Cerebellar cortex (tissue), 1 donor: Measurements from ENCODE around the gene ZNF318.
"Not testable (repeated sequence)": the region's sequence is repeated elsewhere in the genome, so short reads cannot be mapped to it uniquely, and the experiment has no call there.

Source experiments
- DNase-seq: peaks from one replicate; pipeline ENCODE4 v3.0.0-alpha.2; 2015; ENCODE audit warnings: low spot score

ZNF318 gene, protein sequence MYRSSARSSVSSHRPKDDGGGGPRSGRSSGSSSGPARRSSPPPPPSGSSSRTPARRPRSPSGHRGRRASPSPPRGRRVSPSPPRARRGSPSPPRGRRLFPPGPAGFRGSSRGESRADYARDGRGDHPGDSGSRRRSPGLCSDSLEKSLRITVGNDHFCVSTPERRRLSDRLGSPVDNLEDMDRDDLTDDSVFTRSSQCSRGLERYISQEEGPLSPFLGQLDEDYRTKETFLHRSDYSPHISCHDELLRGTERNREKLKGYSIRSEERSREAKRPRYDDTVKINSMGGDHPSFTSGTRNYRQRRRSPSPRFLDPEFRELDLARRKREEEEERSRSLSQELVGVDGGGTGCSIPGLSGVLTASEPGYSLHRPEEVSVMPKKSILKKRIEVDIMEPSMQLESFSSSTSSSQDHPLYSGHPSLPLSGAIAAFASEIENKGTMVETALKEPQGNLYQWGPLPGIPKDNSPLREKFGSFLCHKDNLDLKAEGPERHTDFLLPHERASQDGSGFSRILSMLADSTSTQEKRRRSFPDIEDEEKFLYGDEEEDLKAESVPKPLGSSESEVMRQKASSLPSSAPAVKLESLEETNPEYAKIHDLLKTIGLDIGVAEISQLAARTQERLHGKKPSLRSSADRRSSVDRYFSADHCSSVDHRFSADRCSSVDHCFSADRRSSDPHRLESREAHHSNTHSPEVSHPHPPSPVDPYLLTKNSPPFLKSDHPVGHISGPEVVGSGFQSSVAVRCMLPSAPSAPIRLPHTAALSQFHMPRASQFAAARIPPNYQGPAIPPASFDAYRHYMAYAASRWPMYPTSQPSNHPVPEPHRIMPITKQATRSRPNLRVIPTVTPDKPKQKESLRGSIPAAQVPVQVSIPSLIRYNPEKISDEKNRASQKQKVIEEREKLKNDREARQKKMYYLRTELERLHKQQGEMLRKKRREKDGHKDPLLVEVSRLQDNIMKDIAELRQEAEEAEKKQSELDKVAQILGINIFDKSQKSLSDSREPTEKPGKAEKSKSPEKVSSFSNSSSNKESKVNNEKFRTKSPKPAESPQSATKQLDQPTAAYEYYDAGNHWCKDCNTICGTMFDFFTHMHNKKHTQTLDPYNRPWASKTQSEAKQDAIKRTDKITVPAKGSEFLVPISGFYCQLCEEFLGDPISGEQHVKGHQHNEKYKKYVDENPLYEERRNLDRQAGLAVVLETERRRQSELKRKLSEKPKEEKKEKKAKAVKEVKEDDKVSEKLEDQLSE (N-terminal part only)

DNA sequence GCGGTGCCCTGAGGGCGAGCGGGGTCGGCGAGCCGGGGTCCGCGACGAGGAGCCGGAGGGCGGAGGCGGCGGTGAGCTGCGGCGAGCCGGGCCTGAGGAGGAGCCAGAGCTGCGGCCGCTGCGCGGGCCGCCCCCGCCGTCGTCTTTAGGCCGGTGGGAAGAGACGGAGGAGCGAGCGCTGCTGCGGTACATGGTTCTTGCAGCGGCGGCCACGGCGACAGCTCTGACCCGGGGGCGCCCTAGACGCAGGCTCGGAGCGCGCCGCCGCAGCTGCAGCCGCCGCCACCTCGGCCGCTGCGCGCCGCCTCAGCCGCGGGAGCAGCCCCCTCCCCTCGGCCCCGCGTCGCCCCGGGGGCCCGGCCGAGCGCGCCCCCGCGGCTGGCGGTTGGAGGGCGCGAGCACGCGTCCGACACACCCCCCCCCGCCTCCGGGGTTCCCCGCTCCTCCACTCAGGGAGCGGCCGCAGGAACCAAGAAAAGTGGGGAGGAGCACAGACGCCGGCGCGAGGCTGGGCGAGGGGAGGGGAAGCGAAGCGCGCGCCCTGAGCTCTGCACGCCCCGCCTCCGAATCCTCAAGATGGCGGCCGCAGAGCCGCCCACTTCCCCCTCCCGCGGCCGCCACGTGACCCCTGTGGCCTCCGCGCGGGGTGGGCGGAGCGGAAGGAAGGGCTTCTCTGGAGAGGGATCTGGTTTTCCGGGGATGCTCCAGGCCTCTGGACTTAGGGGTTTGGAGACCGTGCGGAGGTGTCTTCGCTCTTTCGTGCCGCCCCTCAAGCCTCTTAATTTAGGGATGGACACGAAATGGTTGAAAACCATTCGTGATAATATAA is at the start of gene ZNF318:
ZNF318 (minus strand) TSS at position 474 of the 829 bp plus-strand sequence; CDS start at position 192, 282 bp downstream.
- peak; percentile 97 for DNase-seq

DNA sequence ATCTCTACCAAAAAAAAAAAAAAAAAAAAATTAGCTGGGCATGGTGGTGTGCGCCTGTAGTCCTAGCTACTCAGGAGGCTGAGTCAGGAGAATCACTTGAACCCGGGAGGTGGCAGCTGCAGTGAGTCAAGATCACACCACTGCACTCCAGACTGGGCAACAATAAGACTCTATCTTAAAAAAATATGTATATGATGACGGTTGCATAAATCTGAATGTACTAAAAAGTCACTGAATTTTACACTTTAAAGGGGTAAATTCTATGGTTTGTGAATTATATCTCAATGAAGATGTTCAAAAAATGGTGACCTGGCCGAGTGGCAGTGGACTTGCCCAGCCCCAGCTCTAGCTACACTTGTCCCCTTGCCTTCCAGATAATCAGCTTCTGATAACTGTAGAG is 47.5 kb upstream of the ZNF318 start:
- no peak for DNase-seq

DNA sequence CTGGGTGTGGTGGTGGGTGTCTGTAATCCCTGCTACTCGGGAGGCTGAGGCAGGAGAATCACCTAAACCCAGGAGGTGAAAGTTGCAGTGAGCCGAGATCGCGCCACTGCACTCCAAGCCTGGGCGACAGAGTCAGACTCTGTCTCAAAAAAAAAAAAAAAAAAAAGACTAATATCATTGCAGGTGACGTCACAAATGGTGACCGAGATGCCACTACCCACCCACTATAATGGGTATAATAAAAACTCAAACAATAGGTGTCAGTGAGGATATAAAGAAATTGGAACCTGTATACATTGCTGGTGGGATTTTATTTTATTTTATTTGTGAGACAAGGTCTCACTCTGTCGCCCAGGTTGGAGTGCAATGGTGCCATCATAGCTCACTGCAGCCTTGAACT is 45.8 kb upstream of the ZNF318 start:
- not testable (repeated sequence) for DNase-seq

DNA sequence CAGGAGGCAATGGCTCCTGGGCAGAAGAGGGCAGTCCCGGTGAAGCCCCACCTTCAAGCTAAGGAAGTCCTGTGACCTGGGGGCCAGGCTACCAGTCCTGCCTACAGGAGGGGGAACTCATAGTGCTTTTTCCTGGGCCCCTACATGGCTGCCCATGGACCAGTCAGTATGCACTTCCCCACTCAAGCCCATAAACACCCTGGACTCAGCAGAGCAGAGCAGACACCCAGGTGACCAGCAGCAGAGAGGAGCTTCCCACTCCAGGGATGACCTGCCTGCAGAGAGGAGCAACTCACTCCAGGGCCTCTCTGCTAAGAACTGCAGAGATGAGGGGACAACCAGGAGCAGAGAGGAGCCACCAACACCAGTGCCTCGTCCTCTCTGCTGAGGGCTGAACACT is 43.6 kb upstream of the ZNF318 start:
- DNase-seq: no peak

DNA sequence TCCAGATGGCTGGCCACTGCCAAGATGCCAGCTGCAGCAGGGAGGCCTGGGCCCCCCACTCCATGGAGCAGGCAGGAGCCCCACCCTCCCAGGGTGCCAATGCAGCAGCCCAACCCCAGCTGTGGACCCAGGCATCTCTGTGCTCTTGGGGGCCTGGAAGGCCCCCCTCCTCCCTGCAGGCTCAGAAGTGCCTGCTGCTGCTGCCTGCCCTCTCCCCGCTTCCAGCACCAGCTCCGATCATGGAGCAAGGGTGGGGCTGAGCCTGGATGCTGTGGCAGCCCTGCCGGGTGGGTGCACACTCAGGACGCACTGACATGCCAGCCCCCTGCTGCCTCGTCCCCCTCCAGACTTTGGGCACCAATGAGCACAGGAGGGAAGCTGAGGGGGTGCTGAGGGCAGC is 43.1 kb upstream of the ZNF318 start:
- DNase-seq: no peak

DNA sequence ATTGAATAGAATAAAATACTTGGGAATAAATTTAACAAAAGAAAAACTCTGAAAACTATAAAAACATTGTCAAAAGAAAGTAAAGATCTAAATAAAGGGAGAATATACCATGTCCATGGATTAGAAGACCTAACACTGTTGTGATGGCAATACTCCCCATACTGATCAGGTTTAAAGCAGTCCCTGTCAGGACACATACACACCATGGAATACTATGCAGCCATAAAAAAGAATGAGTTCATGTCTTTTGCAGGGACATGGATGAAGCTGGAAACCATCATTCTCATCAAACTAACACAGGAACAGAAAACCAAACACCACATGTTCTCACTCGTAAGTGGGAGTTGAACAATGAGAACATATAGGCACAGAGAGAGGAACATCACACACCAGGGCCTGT is 41.3 kb upstream of the ZNF318 start:
- not testable (repeated sequence) for DNase-seq

DNA sequence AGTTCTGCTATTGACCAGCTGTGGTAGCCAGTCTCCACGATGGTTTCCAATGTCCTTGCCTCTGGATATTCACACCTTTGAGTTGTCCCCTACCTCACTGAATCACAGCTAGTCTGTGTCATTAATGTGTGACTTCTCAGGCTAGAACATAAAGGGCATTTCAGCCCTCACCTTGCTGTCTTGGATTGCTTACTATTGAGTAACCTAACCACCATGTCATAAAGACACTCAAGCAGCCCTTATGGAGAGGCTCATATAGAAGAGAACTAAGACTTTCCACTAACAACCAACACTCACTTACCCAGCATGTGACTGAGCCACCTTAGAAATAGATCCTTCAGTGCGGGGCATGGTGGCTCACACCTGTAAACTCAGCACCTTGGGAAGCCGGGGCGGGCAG is 38.8 kb upstream of the ZNF318 start:
- DNase-seq: no peak

DNA sequence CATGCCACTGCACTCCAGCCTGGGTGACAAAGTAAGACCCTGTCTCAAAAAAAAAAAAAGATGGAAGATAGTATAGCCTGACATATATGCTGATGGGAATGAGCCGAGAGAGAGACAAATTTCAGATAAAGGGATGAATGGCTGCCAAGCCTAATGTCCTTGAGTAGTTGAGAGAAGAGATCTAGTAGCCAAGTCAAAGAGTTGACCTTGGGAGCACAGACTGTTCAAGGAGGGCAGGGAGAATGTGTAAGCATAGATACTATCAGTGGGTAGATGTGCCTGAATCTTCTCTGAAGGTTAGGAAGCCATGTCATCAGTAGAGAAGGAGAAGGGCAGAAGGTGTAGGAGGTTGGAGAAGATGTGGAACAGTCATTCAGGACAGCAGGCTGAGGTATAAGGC is 37.8 kb upstream of the ZNF318 start:
- no peak for DNase-seq

DNA sequence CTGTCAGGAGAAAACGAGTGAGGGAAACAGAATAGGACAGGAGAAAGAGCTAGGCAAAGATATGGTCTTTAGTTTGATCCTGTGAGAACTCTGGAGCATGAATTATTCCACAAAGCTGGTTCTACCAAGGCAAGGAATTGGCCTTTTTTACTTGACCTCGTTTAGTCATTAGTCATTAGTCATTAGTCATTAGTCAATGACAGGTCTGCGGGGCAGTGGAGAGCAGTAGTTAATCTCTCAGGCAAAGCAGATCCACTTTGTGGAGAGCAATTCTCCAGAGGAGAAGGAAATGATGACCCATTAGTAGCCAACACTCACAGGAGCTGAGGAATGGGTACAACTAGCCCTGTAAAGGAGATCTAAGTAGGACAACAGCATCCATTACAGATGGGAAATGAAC is 35.9 kb upstream of the ZNF318 start:
- no peak for DNase-seq

DNA sequence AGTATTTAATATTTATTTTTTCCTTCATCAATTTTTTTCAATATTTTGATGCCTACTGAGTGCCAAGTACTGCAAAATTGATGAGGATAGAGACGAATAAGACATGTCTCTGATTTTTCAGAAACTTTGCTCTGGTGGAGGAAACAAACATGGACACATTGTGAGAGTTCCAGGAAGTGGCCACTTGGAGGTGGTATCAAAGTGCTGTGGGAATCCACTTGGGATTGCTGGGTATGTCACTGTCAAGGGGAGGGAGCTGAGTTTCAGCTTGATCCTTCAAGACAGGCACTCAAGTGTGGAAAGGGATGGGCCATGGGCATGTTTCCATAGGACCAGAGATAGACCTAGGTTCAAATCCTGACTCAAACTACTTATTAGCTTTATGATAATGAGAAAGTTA is 33.4 kb upstream of the ZNF318 start:
- no peak for DNase-seq

DNA sequence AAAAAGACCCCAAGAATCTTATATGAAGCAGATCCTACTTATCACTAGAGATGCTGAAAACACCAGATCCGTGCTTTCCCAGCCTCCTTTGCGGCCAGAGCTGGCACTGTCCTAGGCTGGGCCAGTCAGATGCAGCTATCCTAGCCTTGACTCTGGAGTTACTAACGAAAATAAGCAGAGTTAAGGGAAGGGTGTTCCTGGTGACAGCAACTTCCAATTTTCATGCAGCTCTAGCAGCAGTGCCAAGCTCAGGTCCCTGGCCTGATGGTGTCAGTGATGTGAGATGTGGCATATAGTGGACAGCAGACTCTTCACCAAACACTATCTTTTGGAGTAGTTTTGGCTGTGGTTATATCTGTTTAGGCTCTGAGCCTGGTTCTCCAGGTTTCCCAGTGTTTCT is 32.3 kb upstream of the ZNF318 start:
- DNase-seq: no peak

DNA sequence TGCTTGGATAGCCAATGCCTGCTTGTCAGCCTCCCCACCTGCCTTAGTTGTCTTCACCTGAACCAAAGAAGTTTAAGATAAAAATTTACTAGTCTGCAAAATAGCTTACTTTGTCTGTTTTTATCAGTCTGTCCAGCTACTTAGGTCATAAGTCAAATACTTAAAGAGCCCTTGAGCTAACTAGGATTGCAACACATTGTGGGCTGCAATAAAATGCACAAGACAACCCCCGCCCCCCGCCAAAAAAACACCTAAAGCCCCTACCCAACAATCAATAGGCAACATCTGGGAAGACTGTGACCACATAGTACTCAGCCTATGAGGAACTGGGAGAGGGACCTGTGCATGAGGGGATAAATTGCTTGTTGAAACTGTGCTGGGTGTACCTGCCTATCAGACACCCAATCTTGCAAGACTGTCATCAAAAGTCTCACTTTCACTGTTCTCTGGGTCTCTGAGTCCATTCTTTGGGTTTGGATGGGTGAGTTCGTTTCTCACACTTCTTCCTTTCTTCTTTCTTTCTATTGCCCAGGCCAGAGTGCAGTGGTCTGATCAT is 30.6 kb upstream of the ZNF318 start:
- DNase-seq: no peak

DNA sequence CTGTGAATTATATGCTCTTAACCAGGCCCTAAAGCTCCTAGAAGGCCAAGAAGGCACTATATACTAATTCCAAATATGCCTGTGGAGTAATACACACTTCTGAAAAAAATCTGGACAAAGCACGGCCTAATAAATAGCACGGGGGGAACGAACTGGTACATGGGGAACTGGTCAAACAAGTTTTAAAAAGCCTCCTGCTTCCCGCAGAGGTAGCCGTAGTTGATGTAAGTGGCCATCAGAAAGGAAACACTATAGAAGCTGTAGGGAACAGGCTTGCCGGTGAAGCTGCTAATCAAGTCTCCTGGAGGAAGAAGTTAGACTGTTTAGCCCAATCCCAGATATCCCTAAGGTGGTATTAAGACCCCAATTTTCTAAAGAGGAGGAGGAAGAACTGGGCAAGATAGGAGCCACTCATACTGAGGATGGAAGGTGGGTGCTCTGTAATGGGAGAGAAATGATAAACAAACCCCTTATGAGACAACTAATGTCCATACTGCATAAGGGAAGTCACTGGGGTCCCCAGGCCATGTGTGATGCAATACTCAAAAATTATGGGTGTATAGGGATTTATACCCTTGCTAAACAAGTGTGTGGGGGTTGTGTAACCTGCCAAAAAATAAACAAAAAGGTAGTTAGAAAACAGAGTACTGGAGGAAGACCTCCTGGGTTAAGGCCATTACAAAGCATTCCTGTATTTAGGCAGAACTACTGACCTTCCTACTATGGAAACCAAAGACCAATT is 27.1 kb upstream of the ZNF318 start:
- no peak for DNase-seq

DNA sequence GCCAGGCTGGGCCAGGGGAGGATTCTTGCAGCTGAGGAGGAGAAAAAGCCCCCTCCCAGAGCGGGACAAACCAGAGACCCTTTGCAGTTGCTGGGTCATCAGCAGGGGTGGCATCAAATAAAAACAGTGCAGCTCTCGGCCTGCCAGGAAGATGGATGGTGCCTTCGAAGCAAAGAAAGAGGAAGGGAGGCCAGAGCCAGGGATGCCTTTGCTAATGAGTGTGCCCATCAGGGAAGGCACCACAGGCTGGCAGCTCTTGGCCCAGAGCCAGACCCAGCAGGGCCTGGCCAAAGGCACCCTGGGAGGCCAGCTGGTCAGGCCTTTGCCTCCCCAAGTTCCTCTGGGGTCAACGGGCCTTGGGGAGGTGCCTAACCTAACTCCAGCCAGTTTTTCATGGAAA is 26.3 kb upstream of the ZNF318 start:
- no peak for DNase-seq

DNA sequence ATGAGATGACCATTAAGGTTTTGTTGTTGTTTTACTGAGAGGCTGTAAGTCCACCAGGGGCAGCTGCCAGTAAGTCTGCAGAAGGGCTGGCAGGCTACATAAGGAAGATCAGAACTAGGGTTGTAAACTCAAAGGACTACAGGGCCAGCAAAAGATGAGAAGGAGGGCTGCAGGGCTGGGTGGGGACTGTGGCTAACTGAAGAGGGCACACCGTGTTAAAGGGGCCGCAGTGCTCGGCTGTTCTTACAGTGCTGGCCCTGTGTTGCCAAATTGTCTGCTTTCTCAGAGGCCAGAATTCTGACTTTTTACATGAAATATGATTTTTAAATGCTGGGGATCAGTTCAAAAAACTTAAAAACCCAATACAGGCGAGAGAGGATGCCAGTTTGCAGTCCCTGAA is 25.5 kb upstream of the ZNF318 start:
- DNase-seq: no peak

DNA sequence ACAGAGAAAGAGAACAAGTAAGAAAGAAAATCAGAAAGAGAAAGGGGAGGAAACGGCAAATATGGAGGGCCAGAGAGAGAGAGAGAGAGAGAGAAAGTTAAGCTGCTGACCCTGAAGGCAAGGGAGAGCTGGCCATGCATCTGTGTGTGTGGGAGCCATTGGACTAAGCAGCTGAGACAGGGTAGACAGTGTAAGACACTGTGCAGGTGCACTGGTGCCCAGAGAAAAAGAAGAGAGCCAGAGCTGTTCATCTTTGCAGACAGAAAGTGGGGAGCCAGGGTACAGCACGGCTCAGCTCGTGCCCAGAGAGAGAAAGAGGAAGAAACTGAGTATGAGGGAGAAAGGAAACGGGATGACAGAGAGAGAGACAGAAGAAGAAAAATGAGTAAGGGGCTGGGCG is 24.2 kb upstream of the ZNF318 start:
- DNase-seq: no peak

DNA sequence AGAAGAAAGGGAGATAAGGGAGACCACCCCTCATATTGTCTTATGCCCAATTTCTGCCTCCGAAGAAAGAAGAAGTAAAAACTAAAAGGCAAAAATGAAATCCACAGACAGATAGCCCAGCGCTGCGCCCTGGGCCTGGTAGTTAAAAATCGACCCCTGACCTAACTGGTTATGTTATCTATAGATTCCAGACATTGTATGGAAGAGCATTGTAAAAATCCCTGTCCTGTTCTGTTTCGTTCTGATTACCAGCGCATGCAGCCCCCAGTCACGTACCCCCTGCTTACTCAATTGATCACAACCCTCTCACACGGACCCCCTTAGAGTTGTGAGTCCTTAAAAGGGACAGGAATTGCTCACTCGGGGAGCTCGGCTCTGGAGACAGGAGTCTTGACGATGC is 23.7 kb upstream of the ZNF318 start:
- not testable (repeated sequence) for DNase-seq

DNA sequence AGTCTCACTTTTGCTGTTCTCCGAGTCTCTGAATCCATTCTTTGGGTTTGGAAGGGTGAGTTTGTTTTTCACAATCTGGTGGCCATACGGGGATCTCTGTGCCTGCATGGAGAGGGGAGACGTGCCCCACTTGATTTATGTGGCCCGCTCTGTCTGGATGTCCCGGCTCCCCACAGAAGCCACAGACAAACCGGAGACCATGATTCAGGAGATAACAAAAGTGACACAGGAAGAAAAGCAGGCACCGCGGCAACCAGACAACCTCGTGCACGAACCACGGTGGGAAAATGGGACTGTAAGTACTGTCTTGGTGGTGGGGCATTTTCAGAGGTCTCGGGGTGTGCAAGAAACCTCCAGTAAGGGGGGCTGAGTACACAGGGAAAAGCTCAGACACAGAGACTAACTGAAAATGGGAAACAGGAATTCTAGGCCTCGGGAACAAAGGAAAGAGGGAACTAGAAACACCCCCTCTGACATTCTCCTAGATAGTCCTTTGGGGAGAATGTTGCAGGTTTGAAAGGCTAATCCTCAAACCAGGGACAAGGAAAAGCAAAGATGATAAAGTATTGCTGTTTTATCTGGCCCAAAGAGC is 22.1 kb upstream of the ZNF318 start:
- DNase-seq: no peak

DNA sequence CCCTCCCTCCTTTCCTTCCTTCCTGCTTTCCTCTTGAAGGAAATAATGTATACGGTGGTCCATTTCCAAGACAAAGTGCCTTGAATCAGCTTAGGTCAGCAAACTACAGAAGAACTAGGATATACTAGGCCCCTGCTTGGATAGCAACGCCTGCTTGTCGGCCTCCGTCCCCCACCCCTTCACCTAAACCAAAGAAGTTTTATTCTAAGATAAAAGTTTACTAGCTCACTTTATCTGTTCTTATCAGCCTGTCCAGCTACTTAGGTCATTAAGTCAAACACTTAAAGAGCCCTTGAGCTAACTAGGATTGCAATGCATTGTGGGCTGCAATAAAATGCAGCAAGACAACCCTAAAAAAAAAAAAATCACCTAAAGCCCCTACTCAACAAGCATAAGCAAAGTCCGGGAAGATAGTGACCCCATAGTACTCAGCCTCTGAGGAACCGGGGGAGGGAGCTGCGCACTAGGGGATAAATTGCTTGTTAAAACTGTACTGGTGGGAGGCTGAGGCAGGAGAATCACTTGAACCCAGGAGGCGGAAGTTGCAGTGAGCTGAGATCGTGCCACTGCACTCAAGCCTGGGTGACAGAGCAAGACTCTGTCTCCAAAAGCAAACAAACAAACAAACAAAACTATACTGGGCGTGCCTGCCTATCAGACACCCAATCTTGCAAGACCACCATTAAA is 21.4 kb upstream of the ZNF318 start:
- DNase-seq: not testable (repeated sequence)
